22Rv1 (cell line): ENCODE measurements around the gene FPGS.
A peak's percentile ranks its signal among the peaks of the same experiment; 100 is the strongest.

Experiments
- H3K27ac ChIP-seq: fragments of 450-650 bp; 2 replicates; pipeline ENCODE4 v1.5.1; 2017
- CTCF ChIP-seq: fragments of 450-650 bp; IDR thresholded peaks from 2 replicates; pipeline ENCODE4 v1.5.1; 2017; ENCODE audit warnings: mild to moderate bottlenecking
- ZFX ChIP-seq: fragments of 450-650 bp; IDR thresholded peaks from 2 replicates; pipeline ENCODE4 v1.6.1; 2017; ENCODE audit warnings: antibody characterized with exemption, borderline replicate concordance

FPGS gene

GRCh38 chr9:127785023-127785932 is 17.4 kb upstream of the FPGS start:
- peak overlapping the region; percentile 91 for H3K27ac ChIP-seq
- TF ChIP-seq ZFX (no peak), CTCF (peak; percentile 94)

GRCh38 chr9:127785933-127786772 is 16.5 kb upstream of the FPGS start, which contains the start of gene CDK9:
Gene CDK9, plus strand, starts transcription at chr9:127786034. Its CDS starts 115 bp downstream, at chr9:127786149.
- H3K27ac ChIP-seq = peak within 1 kb of the TSS; percentile 91
- TF ChIP-seq CTCF (no peak), ZFX (no peak)

GRCh38 chr9:127786773-127787104 is 15.9 kb upstream of the FPGS start:
- H3K27ac ChIP-seq = peak overlapping the region; percentile 91
- TF ChIP-seq ZFX (no peak), CTCF (peak; percentile 62)

- no peak overlapping the region for H3K27ac ChIP-seq
- TF ChIP-seq CTCF (no peak), ZFX (no peak)
These were observed 14.2 kb upstream of the FPGS start for GRCh38 chr9:127788337-127789011.

- no peak for TF ChIP-seq ZFX
- TF ChIP-seq CTCF = no peak
- H3K27ac ChIP-seq = no peak overlapping the region
These were observed 13.5 kb upstream of the FPGS start for GRCh38 chr9:127789179-127789578.

GRCh38 chr9:127790094-127790855 is 12.4 kb upstream of the FPGS start:
- no peak overlapping the region for H3K27ac ChIP-seq
- TF ChIP-seq CTCF (no peak), ZFX (no peak)
